ENCODE results near the gene APBA2. TPM values are rescaled to one million over a fixed set of nuclear protein-coding genes. Genes with fewer than 3 reads are reported as not detected.

APBA2 gene
- total RNA-seq, 1 donor from 2014 or later, result 5.3 TPM

DNA sequence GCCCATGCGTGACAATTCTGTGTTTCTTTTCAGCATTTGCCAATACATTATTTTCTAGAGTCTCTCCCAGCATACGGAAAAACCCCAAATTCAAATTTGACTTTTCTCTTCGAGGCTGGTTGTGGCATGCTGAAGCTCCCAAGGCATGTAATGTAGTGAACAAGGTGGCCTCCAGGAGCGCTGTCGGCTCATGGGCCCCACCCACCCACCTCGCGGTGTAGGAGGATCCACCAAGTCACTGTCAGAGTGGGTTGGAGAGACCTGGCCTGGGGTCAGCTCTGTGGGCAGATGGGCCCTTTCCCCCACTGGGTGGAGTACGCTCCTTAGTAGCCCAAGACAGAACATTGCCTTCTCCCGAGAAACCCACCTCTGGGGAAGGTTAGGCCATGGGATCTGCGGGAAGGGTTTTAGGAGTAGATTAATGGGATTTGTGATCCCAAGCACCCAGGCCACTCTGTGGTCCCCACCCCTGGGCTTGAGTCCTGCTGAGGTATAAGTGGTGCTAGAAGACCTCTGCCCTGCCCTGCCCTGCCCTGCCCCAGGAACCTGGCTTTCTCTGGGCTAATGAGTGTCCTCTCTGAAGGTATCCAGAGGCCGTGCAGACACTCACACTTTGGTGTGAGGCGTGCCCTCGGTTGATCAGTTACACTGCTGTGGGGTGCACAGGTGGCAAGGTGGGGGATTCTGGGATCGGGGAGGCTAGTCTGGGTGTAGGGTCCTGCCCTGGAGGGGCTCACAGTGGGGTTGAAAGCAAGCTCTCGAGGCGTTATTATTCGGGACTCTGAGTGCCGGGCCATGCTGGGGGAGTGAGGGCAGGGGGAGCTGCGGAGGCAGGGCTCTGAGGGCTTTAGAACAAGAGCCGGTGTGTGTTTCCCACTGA, 97.9 kb downstream of the APBA2 start:
- Histone ChIP-seq H3K4me3 (ENCODE audit: low read depth, low read length) (no peak overlapping the region), H3K27me3 (ENCODE audit: control insufficient read depth, insufficient read depth, low read length) (no peaks in the 10 kb centered on the region), H3K36me3 (ENCODE audit: control insufficient read depth, insufficient read depth, low read length) (no peaks in the 10 kb centered on the region)
- DNase-seq (ENCODE audit: low read depth), result no peak
- TF ChIP-seq, protein P1, sequence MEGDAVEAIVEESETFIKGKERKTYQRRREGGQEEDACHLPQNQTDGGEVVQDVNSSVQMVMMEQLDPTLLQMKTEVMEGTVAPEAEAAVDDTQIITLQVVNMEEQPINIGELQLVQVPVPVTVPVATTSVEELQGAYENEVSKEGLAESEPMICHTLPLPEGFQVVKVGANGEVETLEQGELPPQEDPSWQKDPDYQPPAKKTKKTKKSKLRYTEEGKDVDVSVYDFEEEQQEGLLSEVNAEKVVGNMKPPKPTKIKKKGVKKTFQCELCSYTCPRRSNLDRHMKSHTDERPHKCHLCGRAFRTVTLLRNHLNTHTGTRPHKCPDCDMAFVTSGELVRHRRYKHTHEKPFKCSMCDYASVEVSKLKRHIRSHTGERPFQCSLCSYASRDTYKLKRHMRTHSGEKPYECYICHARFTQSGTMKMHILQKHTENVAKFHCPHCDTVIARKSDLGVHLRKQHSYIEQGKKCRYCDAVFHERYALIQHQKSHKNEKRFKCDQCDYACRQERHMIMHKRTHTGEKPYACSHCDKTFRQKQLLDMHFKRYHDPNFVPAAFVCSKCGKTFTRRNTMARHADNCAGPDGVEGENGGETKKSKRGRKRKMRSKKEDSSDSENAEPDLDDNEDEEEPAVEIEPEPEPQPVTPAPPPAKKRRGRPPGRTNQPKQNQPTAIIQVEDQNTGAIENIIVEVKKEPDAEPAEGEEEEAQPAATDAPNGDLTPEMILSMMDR (IDR thresholded peaks at IDR 0.05; ENCODE audit: insufficient read depth, low read length, severe bottlenecking), result no peak
- no peak for FAIRE-seq

DNA sequence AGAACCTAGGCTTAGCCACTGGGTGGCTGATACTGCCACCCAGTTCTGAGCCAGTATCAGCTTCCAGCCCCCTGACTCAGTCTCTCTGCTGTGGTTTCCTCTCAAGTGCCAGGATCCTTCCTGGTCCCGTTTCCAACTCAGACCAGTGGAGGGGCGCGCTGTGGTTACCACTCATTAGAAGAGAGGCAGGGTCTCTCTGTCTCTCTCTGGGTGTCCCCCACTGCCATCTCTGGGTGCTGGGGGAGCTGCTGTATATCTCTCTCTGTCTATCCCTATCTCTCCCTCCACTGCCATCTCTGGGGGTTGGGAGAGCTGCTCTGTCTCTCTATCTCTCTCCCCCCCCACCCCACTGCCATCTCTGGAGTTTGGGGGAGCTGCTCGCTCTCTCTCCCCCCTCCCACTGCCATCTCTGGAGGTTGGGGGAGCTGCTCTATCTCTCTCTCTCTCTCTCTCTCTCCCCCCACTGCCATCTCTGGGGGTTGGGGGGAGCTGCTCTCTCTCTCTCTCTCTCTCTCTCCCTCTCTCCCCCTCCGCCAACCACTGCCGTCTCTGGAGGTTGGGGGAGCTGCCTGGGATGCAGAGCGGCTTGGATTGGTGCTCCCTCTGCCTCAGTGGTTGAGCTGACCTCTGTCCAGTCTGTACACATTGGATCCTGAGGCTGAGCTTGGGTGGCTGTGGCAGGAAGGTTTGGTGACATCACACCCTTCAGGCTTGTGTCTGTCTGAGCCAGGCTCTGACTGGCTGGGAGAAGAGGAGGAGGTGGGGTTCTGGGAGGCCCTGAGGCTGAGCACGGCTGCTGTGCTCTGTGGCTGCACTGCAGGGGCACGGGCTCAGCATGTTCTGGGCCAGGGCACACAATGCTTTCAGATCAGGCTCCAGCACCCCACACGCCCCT, 98.9 kb downstream of the APBA2 start:
- TF ChIP-seq, protein P1 (IDR thresholded peaks at IDR 0.05; ENCODE audit: insufficient read depth, low read length, severe bottlenecking), result no peak
- FAIRE-seq, result no peak
- no peaks in the 10 kb centered on the region for H3K27me3 ChIP-seq (ENCODE audit: control insufficient read depth, insufficient read depth, low read length)

DNA sequence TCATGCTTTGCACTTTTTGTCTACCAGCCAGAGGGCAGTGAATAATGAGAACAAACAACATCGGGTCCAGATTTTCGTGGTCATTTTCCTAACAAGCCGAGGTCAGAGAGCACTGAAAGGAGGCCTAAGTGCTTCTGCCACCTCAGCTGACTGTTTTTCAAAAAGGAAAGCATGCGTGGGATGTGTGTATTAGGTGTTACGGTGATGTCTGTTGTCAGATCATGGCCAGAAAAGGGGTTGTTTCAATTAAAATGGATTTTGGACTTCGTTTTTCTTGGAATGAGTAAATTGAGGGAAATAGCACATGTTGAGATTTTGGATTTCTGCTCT, 99.5 kb downstream of the APBA2 start:
- Histone ChIP-seq H3K27me3 (ENCODE audit: control insufficient read depth, insufficient read depth, low read length) (no peaks in the 10 kb centered on the region), H3K4me3 (ENCODE audit: low read depth, low read length) (no peak overlapping the region), H3K36me3 (ENCODE audit: control insufficient read depth, insufficient read depth, low read length) (no peaks in the 10 kb centered on the region)
- no peak for DNase-seq (ENCODE audit: low read depth)
- TF ChIP-seq, protein P1 (IDR thresholded peaks at IDR 0.05; ENCODE audit: insufficient read depth, low read length, severe bottlenecking), result no peak
- no peak for FAIRE-seq

More for the DNA sequence above, 98.9 kb downstream of the APBA2 start:
- Histone ChIP-seq H3K4me3 (ENCODE audit: low read depth, low read length) (no peak overlapping the region), H3K36me3 (ENCODE audit: control insufficient read depth, insufficient read depth, low read length) (no peaks in the 10 kb centered on the region)
- no peak for DNase-seq (ENCODE audit: low read depth)

DNA sequence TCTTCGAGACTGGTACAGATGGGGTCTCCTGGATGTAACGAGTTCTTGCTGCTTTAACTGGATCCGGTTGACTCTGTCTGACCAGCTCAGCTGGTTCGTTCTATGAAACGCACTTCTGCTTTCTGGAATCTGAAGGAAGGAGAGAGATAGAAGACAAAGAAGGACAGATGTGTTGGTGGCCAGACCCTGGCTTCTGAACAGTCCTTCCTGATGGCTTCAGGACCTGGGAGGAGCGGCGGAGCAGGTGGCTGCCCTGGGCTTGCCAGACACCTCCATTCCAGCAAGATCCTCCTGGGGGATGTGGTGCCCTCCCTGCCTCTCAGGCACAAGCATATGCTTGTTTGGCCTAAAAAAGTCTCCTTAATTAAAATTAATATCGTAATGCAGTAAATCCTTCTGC, 99.9 kb downstream of the APBA2 start:
- Histone ChIP-seq H3K27me3 (ENCODE audit: control insufficient read depth, insufficient read depth, low read length) (no peaks in the 10 kb centered on the region), H3K4me3 (ENCODE audit: low read depth, low read length) (no peak overlapping the region), H3K36me3 (ENCODE audit: control insufficient read depth, insufficient read depth, low read length) (no peaks in the 10 kb centered on the region)
- FAIRE-seq, result no peak
- TF ChIP-seq, protein P1 (IDR thresholded peaks at IDR 0.05; ENCODE audit: insufficient read depth, low read length, severe bottlenecking), result no peak
- no peak for DNase-seq (ENCODE audit: low read depth)

DNA sequence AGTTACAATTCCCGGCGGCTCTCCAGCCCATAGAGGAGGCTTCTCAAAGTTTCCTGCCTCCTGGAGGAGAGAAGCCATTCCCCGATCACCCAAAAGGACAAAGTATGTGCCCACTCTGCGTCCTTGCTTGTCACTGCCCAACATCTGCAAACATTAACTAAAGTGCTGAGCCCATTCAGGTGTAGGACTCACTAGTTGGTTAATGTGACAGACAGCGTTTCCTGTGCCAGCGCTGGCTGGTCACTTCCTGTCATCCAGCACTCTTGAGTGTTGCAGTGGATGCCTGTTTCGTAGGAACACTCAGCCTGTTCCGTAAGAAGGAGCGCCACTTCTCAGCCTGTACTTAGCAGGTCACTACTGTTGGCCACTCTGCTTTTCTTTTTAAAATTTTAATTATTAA, 100.3 kb downstream of the APBA2 start:
- Histone ChIP-seq H3K36me3 (ENCODE audit: control insufficient read depth, insufficient read depth, low read length) (no peaks in the 10 kb centered on the region), H3K27me3 (ENCODE audit: control insufficient read depth, insufficient read depth, low read length) (no peaks in the 10 kb centered on the region), H3K4me3 (ENCODE audit: low read depth, low read length) (no peak overlapping the region)
- DNase-seq (ENCODE audit: low read depth) (no peak), FAIRE-seq (no peak)
- TF ChIP-seq, protein P1 (IDR thresholded peaks at IDR 0.05; ENCODE audit: insufficient read depth, low read length, severe bottlenecking), result no peak
